CD14-positive monocyte (primary cell): ENCODE measurements around the gene CSMD2. TPM values are rescaled to one million over a fixed set of nuclear protein-coding genes. Genes with fewer than 3 reads are reported as not detected.

ENCODE experiments used
- DNase-seq, 3 donors: peaks; one replicate each; pipeline ENCODE4 v3.0.0-alpha.2; 2011 to 2022
- H2AFZ ChIP-seq: 2 replicates; pipeline ENCODE4 v1.6.0; 2012; ENCODE audit warnings: mild to moderate bottlenecking, low read depth, low read length, inconsistent platforms; ENCODE audit not compliant: insufficient read depth, poor library complexity, severe bottlenecking
- H3K27ac ChIP-seq, 2 donors: 1 replicate in 1 of 2; 2 replicates in 1 of 2; pipeline ENCODE4 v1.5.1; 2012 to 2013; ENCODE audit warnings: low read length in 2 of 2, control low read depth in 1 of 2, inconsistent platforms in 1 of 2, low read depth in 1 of 2, mild to moderate bottlenecking in 1 of 2
- H3K27me3 ChIP-seq, 2 donors: one replicate each; pipeline versions ENCODE4 v1.6.0 to v1.6.1; 2011 to 2013; ENCODE audit warnings: low read length in 2 of 2; ENCODE audit not compliant: control insufficient read depth in 2 of 2, insufficient read depth in 2 of 2
- H3K36me3 ChIP-seq, 2 donors: replicated peaks in 1 of 2; 1 replicate in 1 of 2; 2 replicates in 1 of 2; pipeline versions ENCODE4 v1.5.1 to v1.6.1; 2012 to 2013; ENCODE audit warnings: low read length in 2 of 2, control low read depth in 1 of 2, inconsistent platforms in 1 of 2, mild to moderate bottlenecking in 1 of 2; ENCODE audit not compliant: insufficient read depth in 2 of 2, control insufficient read depth in 1 of 2
- H3K4me1 ChIP-seq, 2 donors: 1 replicate in 1 of 2; 2 replicates in 1 of 2; pipeline versions ENCODE4 v1.5.1 to v1.6.1; 2012 to 2013; ENCODE audit warnings: low read length in 2 of 2, control low read depth in 1 of 2, inconsistent platforms in 1 of 2, mild to moderate bottlenecking in 1 of 2, moderate library complexity in 1 of 2; ENCODE audit not compliant: insufficient read depth in 2 of 2, control insufficient read depth in 1 of 2
- H3K4me2 ChIP-seq: replicated peaks from 2 replicates; pipeline ENCODE3; 2012; ENCODE audit warnings: low read length, moderate library complexity, mild to moderate bottlenecking; ENCODE audit not compliant: poor library complexity, severe bottlenecking; ENCODE audit errors: extremely low read depth
- H3K4me3 ChIP-seq, 3 experiments: fragments of 200-600 bp in 1 of 3; sonication (generic) in 1 of 3; replicated peaks in 1 of 3; 1 replicate in 2 of 3; 2 replicates in 1 of 3; pipeline ENCODE4 v1.5.1; 2011 to 2013; ENCODE audit warnings: low read length in 3 of 3, mild to moderate bottlenecking in 3 of 3, control low read depth in 2 of 3, low read depth in 2 of 3, inconsistent platforms in 1 of 3, moderate library complexity in 1 of 3
- H3K79me2 ChIP-seq: 2 replicates; pipeline ENCODE4 v1.6.0; 2012; ENCODE audit warnings: mild to moderate bottlenecking, control low read depth, inconsistent platforms, low read length, moderate library complexity; ENCODE audit not compliant: insufficient read depth
- H3K9ac ChIP-seq: 2 replicates; pipeline ENCODE4 v1.6.0; 2017; ENCODE audit warnings: low read length, mild to moderate bottlenecking; ENCODE audit not compliant: insufficient read depth, poor library complexity, severe bottlenecking
- H3K9me3 ChIP-seq, 2 donors: replicated peaks in 1 of 2; 1 replicate in 1 of 2; 2 replicates in 1 of 2; pipeline versions ENCODE4 v1.5.1 to v1.6.1; 2012 to 2013; ENCODE audit warnings: low read length in 2 of 2, control low read depth in 1 of 2; ENCODE audit not compliant: control insufficient read depth in 1 of 2, insufficient read depth in 1 of 2
- H4K20me1 ChIP-seq: 2 replicates; pipeline ENCODE4 v1.6.0; 2012; ENCODE audit warnings: mild to moderate bottlenecking, low read length, control low read depth, moderate library complexity; ENCODE audit not compliant: insufficient read depth
- H3K27ac Mint-ChIP-seq, 7 donors: one replicate each; pipeline ENCODE4 v1.8.0; 2020; ENCODE audit warnings: mild to moderate bottlenecking in 7 of 7, mixed read lengths in 7 of 7, moderate library complexity in 6 of 7, inconsistent platforms in 2 of 7
- H3K27me3 Mint-ChIP-seq, 3 donors: one replicate each; pipeline ENCODE4 v1.8.0; 2021 to 2022; ENCODE audit warnings: low read depth in 3 of 3, mild to moderate bottlenecking in 3 of 3, mixed read lengths in 3 of 3, moderate library complexity in 3 of 3, inconsistent platforms in 1 of 3
- H3K36me3 Mint-ChIP-seq, 2 donors: one replicate each; pipeline ENCODE4 v1.8.0; 2020; ENCODE audit warnings: mixed read lengths in 2 of 2, inconsistent platforms in 1 of 2, mild to moderate bottlenecking in 1 of 2
- H3K4me1 Mint-ChIP-seq: one replicate; pipeline ENCODE4 v1.8.0; 2020; ENCODE audit warnings: mild to moderate bottlenecking, mixed read lengths
- H3K4me3 Mint-ChIP-seq, 2 donors: one replicate each; pipeline ENCODE4 v1.8.0; 2020; ENCODE audit warnings: mild to moderate bottlenecking in 2 of 2, mixed read lengths in 2 of 2, moderate library complexity in 1 of 2
- H3K9me3 Mint-ChIP-seq, 7 donors: one replicate each; pipeline ENCODE4 v1.8.0; 2020 to 2022; ENCODE audit warnings: mixed read lengths in 7 of 7, mild to moderate bottlenecking in 6 of 7, moderate library complexity in 6 of 7, inconsistent platforms in 2 of 7
- WGBS: methylation state at CpG from one replicate; pipeline ENCODE4 v1.1.5; 2013; ENCODE audit warnings: missing lambda C conversion rate; ENCODE audit not compliant: insufficient coverage; 5-methylcytosine and 5-hydroxymethylcytosine counted together
- intact Hi-C, 2 donors: fragments of 100-400 bp; cut with micrococcal nuclease; formaldehyde crosslinking; loops; one replicate each; pipeline versions ENCODE4 v1.15.0 to v1.15.1; 2023
- polyA plus RNA-seq, 3 donors: library from polyadenylated mRNA; depleted of rRNA in 1 of 3; unstranded in 2 of 3; stranded (reverse) in 1 of 3; fragments of 300-500 nt in 2 of 3; fragments of >200 nt in 1 of 3; fragmentation: Illumina TruSeq in 2 of 3; gene quantifications; 1 replicate in 2 of 3; 2 replicates in 1 of 3; pipeline ENCODE4 v1.2.3, GENCODE V29; 2012 to 2021
- TF ChIP-seq, protein P1 (sequence below): fragments of 200-600 bp; IDR thresholded peaks from one replicate; pipeline ENCODE4 v1.8.0; 2022; ENCODE audit warnings: antibody characterized with exemption, mild to moderate bottlenecking

The CSMD2 gene
- polyA plus RNA-seq, 3 donors, result 0.04 TPM; not detected in 2

DNA sequence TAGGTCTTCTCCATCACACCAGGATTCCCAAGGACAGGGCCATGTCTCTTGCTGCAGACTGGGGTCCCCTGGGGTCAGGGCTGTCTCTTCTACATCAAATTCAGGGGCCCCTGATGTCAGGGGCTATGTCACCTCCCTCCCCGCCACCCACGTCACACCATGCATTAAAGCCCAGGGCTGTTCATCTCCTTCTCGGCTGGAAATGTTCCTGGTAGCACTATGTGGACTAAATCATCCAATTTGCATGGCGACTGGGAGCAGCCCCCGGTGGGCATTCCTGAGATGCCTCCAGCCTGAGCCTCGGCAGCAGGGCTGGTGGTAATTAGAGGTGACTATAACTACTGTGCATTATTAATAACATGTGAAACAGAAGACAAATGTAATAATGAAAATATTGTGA is 452.8 kb downstream of the CSMD2 start:
- WGBS, result no CpG with 5 or more reads among the region's 6 CpGs
- peaks cover 0 to 2% (median 0%) of the 10 kb centered on the region in 7 donors for H3K9me3 Mint-ChIP-seq
- no peaks in the 10 kb centered on the region for H3K27me3 ChIP-seq

DNA sequence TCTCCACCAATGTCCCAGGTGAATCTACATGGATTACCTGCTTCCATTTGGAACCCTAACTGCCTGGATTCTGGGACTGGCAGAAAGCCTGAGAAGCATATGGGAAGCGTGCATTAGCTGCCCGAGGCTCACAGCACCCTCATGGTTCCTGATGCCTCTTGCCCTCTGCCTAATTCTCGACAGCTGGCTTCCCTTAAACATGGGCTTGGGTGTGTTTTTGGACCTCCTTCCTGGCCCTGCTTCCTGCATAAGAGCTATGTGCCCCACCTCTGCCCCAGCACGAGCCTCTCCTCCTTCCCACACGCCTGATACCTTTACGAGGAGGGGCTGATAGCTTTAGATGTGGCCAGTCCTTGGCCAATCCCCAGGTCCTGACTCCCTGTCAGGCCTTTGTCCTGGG is 453.5 kb downstream of the CSMD2 start:
- Mint-ChIP-seq H3K9me3 (peaks cover 0 to 2% (median 0%) of the 10 kb centered on the region in 7 donors), H3K27ac (no peak overlapping the region), H3K27me3 (peaks cover 5 to 8% (median 5%) of the 10 kb centered on the region in 3 donors), H3K4me1 (no peaks in the 10 kb centered on the region), H3K36me3 (no peaks in the 10 kb centered on the region), H3K4me3 (no peak overlapping the region)
- DNase-seq, result no peak
- Histone ChIP-seq H3K27ac (no peak overlapping the region), H3K79me2 (no peaks in the 10 kb centered on the region), H3K9ac (no peak overlapping the region), H4K20me1 (no peaks in the 10 kb centered on the region), H3K4me2 (no peak overlapping the region), H3K27me3 (no peaks in the 10 kb centered on the region), H3K36me3 (no peaks in the 10 kb centered on the region), H3K9me3 (no peaks in the 10 kb centered on the region), H2AFZ (no peak overlapping the region), H3K4me1 (no peaks in the 10 kb centered on the region), H3K4me3 (no peak overlapping the region)
- WGBS, result 39% methylated on average over 3 of the region's 6 CpGs
- TF ChIP-seq, protein P1, sequence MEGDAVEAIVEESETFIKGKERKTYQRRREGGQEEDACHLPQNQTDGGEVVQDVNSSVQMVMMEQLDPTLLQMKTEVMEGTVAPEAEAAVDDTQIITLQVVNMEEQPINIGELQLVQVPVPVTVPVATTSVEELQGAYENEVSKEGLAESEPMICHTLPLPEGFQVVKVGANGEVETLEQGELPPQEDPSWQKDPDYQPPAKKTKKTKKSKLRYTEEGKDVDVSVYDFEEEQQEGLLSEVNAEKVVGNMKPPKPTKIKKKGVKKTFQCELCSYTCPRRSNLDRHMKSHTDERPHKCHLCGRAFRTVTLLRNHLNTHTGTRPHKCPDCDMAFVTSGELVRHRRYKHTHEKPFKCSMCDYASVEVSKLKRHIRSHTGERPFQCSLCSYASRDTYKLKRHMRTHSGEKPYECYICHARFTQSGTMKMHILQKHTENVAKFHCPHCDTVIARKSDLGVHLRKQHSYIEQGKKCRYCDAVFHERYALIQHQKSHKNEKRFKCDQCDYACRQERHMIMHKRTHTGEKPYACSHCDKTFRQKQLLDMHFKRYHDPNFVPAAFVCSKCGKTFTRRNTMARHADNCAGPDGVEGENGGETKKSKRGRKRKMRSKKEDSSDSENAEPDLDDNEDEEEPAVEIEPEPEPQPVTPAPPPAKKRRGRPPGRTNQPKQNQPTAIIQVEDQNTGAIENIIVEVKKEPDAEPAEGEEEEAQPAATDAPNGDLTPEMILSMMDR, result no peak
- intact Hi-C loops, result no loop called here

More for the DNA sequence above, 452.8 kb downstream of the CSMD2 start:
- Histone ChIP-seq H3K4me1 (no peaks in the 10 kb centered on the region), H4K20me1 (no peaks in the 10 kb centered on the region), H3K36me3 (no peaks in the 10 kb centered on the region), H3K79me2 (no peaks in the 10 kb centered on the region), H3K4me3 (no peak overlapping the region), H3K9me3 (no peaks in the 10 kb centered on the region), H3K9ac (no peak overlapping the region), H3K27ac (no peak overlapping the region), H3K4me2 (no peak overlapping the region), H2AFZ (no peak overlapping the region)
- no peak overlapping the region for H3K27ac Mint-ChIP-seq
- TF ChIP-seq, protein P1, result no peak
- no peak overlapping the region for H3K4me3 Mint-ChIP-seq
- no peaks in the 10 kb centered on the region for H3K36me3 Mint-ChIP-seq
- intact Hi-C loops, result no loop called here
- peaks cover 0 to 10% (median 5%) of the 10 kb centered on the region in 3 donors for H3K27me3 Mint-ChIP-seq
- no peak for DNase-seq
- no peaks in the 10 kb centered on the region for H3K4me1 Mint-ChIP-seq
